ENCODE results near the gene ZNF12.

DNA sequence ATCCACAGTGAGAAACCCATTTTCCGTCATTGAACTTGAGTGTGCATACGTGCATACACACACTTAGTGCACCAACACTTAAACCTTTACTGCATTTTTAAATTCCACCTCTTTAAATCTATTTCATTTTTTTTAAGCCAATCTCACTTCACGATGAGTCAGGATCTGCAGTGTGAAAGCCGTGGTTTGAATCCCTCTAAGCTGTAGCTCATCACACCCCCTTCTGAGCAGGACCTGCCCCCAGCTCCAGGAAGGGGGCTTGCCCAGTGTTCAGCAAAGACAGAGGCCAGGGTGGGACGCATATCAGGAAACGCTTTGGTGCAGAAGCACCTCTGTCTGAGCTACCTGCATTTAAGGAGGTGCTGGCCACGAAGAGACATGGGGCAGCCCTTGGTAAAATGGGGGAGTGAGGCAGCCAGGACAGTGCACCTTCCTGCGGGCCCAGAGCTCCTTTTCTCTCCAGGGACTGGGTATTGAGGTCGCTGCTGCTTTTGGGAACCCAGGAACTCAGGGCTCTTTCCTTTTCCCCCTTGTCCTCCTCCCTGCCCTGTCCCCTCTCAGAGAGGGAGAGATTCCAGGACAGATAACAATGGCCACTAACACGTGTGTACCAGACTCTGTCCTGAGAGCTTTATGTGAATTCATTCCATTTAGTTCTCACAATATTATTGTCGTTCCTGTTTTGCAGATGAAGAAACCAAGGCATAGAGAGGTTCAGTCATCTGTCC, 48.0 kb downstream of the ZNF12 start:
- TF ChIP-seq, protein P1, sequence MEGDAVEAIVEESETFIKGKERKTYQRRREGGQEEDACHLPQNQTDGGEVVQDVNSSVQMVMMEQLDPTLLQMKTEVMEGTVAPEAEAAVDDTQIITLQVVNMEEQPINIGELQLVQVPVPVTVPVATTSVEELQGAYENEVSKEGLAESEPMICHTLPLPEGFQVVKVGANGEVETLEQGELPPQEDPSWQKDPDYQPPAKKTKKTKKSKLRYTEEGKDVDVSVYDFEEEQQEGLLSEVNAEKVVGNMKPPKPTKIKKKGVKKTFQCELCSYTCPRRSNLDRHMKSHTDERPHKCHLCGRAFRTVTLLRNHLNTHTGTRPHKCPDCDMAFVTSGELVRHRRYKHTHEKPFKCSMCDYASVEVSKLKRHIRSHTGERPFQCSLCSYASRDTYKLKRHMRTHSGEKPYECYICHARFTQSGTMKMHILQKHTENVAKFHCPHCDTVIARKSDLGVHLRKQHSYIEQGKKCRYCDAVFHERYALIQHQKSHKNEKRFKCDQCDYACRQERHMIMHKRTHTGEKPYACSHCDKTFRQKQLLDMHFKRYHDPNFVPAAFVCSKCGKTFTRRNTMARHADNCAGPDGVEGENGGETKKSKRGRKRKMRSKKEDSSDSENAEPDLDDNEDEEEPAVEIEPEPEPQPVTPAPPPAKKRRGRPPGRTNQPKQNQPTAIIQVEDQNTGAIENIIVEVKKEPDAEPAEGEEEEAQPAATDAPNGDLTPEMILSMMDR (conservative IDR thresholded peaks at IDR 0.05 in 1 of 2, IDR thresholded peaks at IDR 0.05 in 1 of 2; ENCODE audit: extremely low read depth in 1 of 2, insufficient read depth in 1 of 2, low read depth in 1 of 2, low read length in 2 of 2), result no peak
- no peak for TF ChIP-seq EZH2 (IDR thresholded peaks at IDR 0.05; ENCODE audit: borderline replicate concordance, low read length)

All from mammary epithelial cell (primary cell).